NT2/D1 (cell line): ENCODE measurements around the gene RCN1.

ENCODE experiments used
- SUZ12 ChIP-seq: IDR thresholded peaks from 2 replicates; pipeline ENCODE4 v1.6.1; 2011; ENCODE audit not compliant: insufficient read length, insufficient read depth; ENCODE audit errors: extremely low read depth
- YY1 ChIP-seq: IDR thresholded peaks from 2 replicates; pipeline ENCODE4 v1.6.1; 2011; ENCODE audit not compliant: insufficient read length, insufficient read depth
- ZNF274 ChIP-seq: IDR thresholded peaks from 2 replicates; pipeline ENCODE4 v1.6.1; 2011; ENCODE audit warnings: mild to moderate bottlenecking, low read depth, low read length

DNA sequence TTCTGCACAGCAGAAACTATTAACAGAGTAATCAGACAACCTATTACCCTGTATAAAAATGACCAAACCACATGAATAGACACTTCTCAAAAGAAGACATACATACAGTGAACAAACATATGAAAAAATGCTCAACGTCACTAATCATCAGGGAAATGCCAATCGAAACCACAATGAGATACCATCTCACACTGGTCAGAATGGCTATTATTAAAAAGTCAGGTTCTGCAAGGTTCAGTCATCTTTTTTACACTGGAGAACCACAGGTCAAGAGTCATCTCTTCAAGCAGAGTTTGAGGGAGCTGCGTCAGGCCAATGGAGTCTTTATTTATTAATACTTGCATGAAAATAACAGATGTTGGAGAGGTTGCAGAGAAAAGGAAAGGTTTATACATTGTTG, 40.4 kb downstream of the RCN1 start:
- TF ChIP-seq ZNF274 (no peak), YY1 (no peak), SUZ12 (no peak)
